NCI-H446 treated with DMSO at 0.1 percent for 48 hours (cell line): ENCODE results near the gene HMCN2.
"Not testable (repeated sequence)": the region's sequence is repeated elsewhere in the genome, so short reads cannot be mapped to it uniquely, and the experiment has no call there.

Experiments used
- DNase-seq: peaks from one replicate; lab custom pipeline; 2025; lab: John Stamatoyannopoulos, UW

HMCN2 gene

DNA sequence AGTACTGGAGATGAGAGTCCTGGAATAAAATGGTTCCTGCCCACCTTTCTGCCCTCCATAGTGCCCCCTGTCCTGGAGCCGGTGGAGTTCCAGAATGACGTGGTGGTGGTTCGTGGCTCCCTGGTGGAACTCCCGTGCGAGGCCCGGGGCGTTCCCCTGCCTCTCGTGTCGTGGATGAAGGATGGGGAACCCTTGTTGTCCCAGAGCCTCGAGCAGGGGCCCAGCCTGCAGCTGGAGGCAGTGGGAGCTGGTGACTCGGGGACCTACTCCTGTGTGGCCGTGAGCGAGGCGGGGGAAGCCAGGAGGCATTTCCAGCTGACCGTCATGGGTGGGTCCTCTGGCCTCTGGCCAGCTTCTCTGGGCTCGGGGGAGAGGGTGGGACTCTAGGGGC lies 128.1 kb downstream of the HMCN2 start:
- no peak for DNase-seq

DNA sequence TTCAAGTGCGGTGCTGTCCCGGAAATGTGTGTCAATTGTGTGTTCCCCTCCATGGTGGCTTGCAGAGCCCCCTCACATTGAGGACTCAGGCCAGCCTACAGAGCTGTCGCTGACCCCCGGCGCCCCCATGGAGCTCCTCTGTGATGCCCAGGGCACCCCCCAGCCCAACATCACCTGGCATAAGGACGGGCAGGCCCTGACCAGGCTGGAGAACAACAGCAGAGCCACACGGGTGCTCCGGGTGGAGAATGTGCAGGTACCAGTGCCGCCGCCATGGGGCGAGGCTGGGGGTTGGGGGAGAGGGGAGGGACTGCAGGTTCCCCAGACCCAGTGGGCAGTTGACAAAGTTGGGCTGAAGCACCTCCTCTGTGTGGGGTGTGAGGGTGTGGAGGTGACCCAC lies 128.8 kb downstream of the HMCN2 start:
- no peak for DNase-seq

DNA sequence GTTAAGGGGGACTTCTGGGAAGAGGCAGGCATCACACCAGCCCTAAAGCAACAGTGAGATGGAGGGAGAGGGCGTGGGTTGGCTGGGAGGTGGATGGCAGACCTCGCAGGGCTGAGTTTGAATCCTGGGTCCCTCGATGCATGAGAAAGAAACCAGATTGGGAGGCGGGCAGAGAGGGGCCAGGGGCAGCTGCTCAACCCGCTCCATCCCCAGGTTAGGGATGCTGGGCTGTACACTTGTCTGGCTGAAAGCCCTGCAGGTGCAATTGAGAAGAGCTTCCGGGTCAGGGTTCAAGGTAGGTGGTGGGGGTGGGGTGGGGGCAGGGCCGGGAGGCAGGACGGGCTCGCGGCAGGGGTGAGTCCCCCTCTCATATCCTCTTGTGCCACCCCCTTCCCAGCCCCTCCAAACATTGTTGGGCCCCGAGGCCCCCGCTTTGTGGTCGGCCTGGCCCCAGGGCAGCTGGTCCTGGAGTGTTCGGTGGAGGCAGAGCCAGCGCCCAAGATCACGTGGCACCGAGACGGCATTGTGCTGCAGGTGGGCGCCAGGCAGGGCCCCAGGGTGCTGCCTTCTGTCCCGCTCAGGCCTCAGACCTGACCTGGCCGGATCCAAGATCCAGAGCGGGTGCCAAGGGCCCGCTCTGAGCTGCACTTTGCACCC lies 129.4 kb downstream of the HMCN2 start:
- DNase-seq: no peak

DNA sequence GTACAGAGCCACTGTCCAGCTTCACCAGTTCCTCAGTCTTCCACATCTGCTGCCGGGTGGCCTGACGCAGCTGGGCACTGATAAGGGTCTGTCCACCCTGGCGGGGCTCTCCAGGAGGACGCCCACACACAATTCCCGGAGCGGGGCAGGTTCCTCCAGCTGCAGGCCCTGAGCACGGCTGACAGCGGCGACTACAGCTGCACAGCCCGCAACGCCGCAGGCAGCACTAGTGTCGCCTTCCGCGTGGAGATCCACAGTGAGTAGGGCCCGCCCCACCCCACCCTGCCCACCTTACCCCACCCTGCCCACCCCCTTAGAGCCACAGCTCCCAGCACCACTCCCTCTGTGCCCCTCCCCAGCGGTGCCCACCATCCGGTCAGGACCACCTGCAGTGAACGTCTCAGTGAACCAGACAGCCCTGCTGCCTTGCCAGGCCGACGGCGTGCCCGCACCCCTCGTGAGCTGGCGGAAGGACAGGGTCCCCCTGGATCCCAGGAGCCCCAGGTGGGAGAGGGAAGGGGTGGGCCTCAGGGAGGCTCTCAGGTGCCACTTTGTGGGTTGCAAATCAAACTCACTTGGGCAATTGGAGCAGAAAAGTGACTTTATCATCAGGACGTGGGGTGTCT lies 130.4 kb downstream of the HMCN2 start:
- no peak for DNase-seq

DNA sequence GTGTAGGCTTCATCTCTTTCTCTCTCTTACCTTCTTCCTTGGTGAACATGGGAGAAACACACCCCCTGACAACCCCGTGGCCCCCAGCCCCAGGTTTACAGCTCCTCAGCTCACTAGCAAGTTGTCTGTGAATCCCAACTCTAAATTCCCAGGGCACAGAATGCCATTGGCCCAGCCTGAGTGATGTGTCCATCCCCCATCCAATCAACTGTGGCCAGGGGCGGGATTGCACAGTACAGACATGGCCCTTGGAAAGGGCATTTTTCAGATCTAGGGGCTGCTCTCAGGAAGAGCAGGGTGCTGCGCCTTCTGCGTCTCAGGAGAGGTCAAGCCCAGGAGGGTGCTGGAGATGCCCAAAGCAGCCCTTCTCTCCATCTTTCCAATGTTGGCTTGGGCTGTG lies 131.0 kb downstream of the HMCN2 start:
- DNase-seq: no peak

DNA sequence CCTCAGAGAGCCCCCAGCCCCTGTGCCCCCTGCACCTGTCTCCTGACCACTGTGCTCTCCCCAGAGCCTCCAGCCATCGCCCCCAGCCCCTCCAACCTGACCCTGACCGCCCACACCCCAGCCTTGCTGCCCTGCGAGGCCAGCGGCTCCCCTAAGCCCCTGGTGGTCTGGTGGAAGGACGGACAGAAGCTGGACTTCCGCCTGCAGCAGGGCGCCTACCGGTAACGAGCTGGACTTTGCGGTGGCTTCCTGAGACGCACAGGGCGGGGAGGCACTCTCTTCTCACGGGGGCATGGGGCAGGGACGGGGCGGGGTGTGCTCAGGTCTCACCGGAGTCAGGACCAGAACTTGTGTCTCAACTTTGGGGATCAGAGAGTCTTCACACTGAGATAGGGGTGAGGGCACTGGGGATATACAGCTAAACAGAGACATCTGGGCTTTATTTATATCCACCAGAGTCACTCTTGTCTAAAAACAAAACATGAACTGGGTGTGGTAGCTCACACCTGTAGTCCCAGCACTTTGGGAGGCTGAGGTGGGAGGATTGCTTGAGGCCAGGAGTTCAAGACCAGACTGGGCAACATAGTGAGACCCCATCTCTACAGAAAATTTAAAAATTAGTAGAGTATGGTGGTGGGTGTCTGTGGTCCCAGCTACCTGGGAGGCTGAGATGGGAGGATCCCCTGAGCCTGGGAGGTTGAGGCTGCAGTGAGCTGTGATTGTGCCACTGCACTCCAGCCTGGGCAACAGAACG lies 133.1 kb downstream of the HMCN2 start:
- DNase-seq: no peak

DNA sequence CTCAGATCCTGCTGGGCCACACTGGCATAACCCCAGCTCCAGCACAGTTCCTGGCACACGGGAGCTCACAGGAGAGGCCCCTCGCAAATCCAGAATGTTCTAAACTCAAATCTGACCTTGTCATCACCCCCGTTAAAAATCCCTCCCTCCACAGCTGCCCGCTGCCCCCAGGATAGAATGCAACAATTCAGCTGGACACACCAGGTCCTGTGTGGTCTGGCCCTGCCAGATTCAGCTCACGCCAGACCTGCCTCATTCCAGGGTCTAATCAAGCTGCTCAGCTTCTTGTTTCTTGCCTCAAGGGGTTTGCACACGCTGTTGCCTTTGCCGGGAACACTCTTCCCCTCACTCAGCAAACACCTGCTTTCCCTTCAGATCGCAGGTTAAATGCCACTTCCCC lies 134.2 kb downstream of the HMCN2 start:
- no peak for DNase-seq

DNA sequence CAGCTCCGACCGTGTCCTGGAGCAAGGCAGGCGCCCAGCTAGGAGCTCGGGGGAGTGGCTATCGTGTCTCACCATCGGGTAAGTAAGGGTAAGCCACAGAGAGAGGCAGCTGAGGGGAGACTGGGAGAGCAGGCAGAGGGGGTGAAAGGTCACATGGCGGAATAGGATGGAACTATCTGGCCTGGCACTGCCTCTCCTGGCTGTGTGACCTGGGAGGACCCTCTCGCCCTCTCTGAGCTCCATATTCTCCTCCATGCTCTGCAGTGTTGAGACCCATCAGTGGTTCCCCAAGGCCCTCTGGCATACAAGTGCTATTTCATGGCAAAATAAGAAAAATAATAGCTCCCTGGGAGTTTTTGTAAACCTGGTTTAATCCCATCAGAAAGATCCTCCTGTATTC lies 135.3 kb downstream of the HMCN2 start:
- DNase-seq: no peak

DNA sequence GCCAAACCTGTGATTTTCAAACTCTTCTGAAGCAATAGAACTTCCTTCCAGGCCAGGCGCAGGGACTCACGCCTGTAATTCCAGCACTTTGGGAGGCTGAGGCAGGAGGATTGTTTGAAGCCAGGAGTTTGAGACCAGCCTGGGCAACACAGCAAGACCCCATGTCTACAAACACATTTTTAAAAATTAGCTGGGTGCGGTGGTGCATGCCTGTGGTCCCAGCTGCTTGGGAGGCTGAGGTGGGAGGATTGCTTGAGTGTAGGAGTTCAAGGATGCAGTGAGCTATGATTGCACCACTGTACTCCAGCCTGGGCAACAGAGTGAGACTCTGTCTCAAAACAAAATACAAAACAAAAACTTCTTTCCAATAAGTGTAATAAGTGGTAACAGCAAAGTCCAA lies 136.2 kb downstream of the HMCN2 start:
- not testable (repeated sequence) for DNase-seq

DNA sequence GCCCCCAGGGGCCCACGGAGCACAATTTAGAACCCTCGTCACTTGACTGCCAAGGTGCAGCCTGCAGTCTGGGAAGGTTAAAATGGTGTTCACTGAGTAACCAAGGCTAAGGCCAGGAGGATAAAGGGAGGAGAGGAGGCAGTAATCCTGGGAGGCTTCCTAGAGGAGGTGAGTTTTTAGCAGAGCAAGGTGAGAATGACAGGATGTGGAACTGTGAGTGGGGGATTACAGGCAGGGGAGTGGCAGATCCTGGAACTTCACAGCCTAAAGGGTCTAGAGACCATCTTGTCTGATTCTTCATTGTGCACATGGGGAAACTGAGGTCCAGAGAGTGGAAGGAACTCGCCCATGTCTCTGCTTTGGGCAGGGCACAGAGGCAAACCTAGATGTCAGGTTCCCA lies 136.7 kb downstream of the HMCN2 start:
- no peak for DNase-seq

DNA sequence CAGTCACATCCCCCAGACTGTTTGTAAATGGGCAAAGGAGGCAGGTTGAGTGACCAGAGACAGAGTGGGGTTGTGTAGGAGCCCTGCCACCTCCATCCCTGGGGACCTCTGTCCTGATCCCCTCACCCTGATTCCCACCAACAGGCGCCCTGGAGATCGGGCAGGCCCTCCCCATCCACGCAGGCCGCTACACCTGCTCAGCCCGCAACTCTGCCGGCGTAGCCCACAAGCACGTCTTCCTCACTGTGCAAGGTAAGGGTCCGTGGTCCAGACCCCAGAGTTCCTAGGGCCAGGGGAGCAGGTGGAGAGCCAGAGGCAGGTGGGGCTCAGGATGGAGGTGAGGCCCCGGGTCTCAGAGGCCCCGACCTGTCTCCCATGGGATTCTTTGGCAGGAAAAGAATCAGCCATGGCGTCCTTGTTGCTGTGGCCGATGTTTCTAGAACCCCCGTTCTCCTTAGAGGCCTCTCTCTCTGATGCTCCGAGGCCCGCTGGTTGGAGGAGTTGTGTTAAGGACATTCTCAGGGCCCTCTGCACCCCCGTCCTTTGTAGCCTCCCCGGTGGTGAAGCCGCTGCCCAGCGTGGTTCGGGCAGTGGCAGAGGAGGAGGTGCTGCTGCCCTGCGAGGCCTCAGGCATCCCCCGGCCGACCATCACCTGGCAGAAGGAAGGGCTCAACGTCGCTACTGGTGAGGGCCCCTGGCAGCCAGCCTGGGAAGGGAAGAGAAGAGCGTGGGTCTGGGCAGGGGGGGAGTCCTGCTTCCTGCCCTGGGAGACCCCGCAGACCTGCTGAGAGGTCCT lies 137.3 kb downstream of the HMCN2 start:
- DNase-seq: no peak

DNA sequence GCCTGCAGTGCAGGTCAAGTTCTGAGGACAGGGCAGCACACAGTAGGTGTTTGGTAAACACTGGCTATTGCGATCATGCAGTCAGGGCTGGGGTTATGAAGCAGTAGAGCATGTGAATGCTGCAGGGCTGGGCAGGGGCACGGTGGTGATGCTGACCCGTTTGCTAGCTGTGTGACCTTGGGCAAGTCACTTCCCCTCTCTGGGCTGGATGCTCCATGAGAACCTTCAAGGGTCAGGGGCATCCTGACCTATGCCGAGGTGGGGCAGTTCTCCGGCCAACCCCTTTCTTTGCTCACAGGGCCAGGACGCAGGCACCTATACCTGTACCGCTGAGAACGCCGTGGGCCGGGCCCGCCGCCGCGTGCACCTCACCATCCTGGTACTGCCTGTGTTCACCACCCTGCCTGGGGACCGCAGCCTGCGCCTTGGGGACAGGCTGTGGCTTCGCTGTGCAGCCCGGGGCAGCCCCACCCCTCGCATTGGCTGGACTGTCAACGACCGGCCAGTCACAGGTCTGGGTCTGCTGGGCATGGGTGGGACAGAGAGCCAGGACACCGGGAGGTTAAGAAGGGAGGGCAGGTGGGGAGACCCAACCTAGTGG lies 140.2 kb downstream of the HMCN2 start:
- no peak for DNase-seq

DNA sequence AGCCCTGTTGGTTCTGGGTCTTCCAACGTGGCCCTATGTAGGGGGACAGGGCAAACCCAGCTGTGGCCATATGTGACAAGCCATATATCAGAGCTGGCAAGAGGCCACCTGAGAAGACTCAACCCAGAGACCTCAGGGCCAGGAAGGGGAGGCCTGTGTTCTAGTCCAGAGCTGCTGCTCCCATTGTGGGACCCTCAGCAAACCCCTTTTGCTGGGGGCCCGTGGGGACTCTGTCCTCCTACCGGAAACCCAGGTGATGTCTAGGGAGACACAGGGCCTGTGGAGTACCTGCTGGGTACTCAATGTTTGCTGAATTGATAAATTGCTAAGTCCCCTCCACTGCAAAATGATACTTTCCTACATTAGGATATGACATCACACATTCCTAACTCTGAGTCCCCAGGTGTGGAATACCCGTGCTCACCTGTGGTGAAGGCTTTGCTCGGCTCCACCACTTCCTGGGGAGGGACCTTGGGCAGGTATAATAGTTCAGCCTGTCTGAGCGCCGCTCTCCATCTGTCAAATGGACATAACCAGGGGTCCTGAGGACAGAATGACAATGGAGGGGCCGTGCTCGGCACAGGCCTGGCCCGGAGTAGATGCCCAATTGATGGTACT lies 140.8 kb downstream of the HMCN2 start:
- DNase-seq: no peak

DNA sequence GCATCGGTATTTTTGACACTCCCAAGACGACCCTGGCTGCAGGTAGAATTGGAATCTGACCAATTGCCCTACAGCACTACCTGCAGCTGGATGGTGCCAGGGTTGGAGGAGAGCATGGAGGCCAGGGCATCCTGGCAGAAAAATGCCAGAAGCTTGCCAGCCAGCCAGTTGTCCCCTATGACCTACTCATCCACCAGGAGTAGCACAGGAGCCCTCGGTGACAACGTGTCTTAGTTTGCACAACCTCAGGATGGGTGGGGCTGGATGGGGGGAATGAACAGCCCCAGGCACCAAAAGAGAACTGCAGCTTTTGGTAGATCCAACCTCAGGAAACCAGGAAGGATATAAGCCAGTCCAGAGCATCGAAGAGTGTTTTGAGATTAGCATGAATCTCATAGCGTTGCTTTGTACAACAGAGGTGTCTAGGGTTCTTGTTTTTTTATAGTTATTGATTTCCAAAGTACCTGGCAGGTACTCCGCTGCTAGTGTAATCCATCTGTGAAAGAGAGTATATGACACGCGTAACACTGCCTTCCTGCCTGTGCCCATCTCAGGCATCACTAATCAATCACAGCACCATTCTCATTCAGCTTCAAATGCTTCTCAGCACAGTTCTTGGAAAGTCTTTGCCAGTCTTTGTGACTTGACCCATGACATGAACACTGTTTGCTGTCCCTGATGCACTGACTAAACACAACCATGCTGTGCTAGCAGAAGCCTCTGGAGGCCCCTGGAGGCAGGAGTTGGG lies 142.5 kb downstream of the HMCN2 start:
- no peak for DNase-seq

DNA sequence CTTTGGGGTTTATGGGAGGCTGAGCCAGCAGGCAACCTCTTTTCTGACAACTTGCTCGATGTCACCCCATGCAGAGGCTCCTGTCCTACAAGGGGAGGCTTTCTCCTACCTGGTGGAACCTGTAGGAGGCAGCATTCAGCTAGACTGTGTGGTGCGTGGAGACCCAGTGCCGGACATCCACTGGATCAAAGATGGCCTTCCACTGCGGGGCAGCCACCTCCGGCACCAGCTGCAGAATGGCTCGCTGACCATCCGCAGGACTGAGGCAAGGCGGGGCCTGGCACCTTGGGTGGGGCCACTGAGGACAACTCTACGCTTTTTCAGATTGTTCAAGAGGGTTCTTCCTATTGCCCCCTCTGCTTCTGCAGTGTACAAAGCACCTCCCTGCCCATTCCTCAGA lies 143.1 kb downstream of the HMCN2 start:
- no peak for DNase-seq

DNA sequence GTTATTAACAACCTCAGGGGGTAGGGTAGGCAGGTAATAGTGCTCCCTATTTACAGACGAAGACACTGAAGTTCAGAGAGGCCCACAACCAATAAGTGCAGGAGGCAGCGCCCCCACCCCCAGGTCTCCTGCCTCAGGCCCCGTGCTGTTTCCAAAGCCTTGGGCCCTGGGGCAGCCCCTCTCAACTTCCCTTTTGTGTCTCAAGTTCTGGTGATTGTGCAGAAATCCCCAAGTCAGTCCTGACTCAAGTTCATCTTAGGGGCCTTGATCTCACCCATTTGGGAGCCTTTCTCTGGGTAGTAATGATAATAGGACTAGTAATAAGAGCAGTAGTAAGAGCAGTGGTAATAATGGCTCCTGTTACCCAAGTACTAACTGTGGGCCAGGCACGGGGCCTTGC lies 143.7 kb downstream of the HMCN2 start:
- DNase-seq: no peak

DNA sequence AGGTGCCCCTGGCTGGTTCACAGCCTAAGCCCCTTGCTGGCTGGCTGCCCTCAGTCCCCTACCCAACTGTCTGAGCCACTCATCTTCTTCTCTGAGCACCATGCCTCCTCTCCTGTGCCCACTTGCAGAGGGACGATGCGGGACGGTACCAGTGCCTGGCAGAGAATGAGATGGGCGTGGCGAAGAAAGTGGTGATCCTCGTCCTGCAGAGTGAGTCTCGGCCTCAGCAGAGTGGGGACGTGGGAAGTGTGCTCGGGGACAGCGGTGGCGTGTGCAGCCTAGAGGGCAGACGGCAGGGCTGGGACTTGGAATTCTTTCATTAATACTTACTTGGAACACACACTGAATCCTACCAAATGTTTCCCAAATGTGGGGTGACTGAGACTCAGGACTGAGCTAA lies 144.9 kb downstream of the HMCN2 start:
- no peak for DNase-seq

DNA sequence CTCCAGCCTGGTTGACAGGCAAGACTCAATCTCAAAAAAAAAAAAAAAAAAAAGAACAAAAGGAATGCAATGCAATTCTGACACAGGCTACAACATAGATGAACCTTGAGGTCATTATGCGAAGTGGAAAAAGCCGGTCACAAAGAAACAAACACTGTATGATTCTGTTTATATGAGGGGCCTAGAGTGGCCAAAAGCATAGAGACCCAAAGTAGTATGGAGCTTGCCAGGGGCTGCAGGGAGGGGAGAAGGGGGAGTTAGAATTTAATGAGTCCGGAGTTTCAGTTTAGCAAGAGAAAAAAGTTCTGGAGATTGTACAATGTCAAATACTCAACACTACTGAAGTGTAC lies 146.0 kb downstream of the HMCN2 start:
- DNase-seq: no peak

DNA sequence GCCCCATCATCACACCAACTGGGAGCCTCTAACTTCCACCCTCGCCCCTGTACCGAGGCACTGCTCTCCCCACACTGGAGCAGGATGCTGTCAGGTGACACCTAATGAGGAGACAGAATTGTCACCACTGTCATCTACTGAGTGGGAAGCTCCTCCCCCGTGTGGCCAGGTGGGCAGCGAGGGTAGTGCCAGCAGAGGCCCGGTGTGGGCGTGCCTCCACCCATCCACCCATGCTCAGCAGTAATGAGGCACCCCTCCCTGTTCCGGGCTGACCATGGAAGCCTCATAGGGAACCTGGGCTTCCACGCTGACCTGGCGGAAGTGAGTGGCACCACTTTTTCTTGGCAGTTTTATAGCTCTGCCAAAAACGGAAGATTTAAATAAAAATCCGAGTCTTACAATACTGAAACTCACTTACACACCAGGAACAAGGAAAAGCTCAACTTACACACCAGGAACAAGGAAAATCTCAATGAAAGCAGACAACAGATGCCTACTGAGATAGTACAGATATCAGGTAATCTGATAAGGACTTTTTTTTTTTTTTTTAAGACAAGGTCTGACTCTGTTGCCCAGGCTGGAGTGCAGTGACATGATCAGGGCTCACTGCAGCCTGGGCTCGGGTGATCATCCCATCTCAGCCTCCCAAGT lies 148.6 kb downstream of the HMCN2 start:
- DNase-seq: no peak

DNA sequence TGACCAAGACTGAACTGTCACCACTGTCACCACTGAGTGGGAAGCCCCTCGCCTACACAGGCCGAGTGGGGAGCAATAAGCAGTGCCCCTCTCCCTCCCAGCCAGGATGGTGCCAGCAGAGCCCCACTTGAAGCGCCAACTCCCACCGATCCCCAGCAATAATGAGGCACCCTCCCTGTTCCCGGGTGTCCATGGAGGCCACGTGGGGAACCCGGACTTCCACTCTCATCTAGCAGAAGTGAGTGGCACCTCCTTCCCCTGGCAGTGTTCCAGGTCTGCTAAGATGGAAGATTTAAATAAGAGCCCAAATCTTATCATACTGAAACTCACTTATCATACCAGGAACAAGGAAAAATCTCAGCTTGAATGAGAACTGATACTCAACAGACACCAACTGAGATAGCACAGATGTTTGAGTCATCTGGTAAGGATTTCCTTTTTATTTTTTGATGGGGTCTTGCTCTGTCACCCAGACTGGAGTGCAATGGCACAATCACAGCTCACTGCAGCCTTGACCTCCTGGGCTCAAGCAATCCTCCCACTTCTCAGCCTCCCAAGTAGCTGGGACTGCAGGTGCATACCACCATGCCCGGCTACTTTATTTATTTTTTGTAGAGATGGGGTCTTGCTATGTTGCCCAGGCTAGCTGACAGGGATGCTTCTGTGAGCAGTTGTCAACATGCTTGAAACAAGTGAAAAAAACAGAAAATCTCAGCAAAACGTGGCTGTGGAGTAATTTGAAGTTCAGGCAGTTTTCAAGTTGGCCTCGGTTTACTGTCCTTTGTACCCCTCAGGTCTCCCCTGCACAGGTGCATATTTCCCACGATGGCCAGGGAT lies 149.6 kb downstream of the HMCN2 start:
- DNase-seq: no peak
